ENCODE data around the gene TMEM106A. TPM values are rescaled to one million over a fixed set of nuclear protein-coding genes. Genes with fewer than 3 reads are reported as not detected.

Gene TMEM106A
- total and polyA plus RNA-seq, 2 of the 13 experiments (the other 11 are each of a cell fraction or from before 2014, with no cell fraction given), result 16.9 to 35.9 TPM

- TF ChIP-seq HMGXB4 (CRISPR knock-in tag; IDR thresholded peaks at IDR 0.05; ENCODE audit: borderline replicate concordance in 1 of 2, low read depth in 1 of 2) (peak in 1 of 2 experiments; percentile 38; a peak in 1 of 4 replicates), RFX3 (CRISPR knock-in tag; IDR thresholded peaks at IDR 0.05) (no peak), ZFP41 (CRISPR knock-in tag; IDR thresholded peaks at IDR 0.05; ENCODE audit: borderline replicate concordance) (no peak), GABPB1 (CRISPR knock-in tag; IDR thresholded peaks at IDR 0.05) (peak; percentile 38; the same call in 1 of the 2 replicates), SALL1 (CRISPR knock-in tag; IDR thresholded peaks at IDR 0.05) (peak; percentile 49; the same call in 1 of the 2 replicates), HNF4A (CRISPR knock-in tag; IDR thresholded peaks at IDR 0.05) (peak; percentile 92), CREB1 (IDR thresholded peaks at IDR 0.05) (no peak), CREB1 (CRISPR knock-in tag; IDR thresholded peaks at IDR 0.05) (peak; percentile 75; the same call in 1 of the 2 replicates), EED (CRISPR knock-in tag; IDR thresholded peaks at IDR 0.05) (no peak), MIXL1 (CRISPR knock-in tag; IDR thresholded peaks at IDR 0.05) (peak; percentile 49; the same call in 1 of the 2 replicates), ZNF713 (CRISPR knock-in tag; IDR thresholded peaks at IDR 0.05) (no peak), HNRNPL (IDR thresholded peaks at IDR 0.05; ENCODE audit: low read depth, low read length) (no peak), KLF16 (CRISPR knock-in tag; IDR thresholded peaks at IDR 0.05) (peak in 1 of 2 experiments; percentile 35; a peak in 1 of 4 replicates), NR2C2 (CRISPR knock-in tag; IDR thresholded peaks at IDR 0.05; ENCODE audit: borderline replicate concordance) (peak; percentile 82), ZNF232 (CRISPR knock-in tag; IDR thresholded peaks at IDR 0.05; ENCODE audit: borderline replicate concordance) (peak; percentile 72; the same call in 1 of the 2 replicates), HOXA3 (CRISPR knock-in tag; IDR thresholded peaks at IDR 0.05) (peak; percentile 31; the same call in 1 of the 2 replicates), ZNF10 (CRISPR knock-in tag; IDR thresholded peaks at IDR 0.05; ENCODE audit: borderline replicate concordance, low read depth) (no peak), GABPA (IDR thresholded peaks at IDR 0.05; ENCODE audit: low read depth, low read length) (no peak), GABPA (CRISPR knock-in tag; IDR thresholded peaks at IDR 0.05; ENCODE audit: low read depth) (peak; percentile 81), SMAD3 (CRISPR knock-in tag; IDR thresholded peaks at IDR 0.05) (no peak; the same call in 1 of the 2 replicates), ZNF878 (CRISPR knock-in tag; IDR thresholded peaks at IDR 0.05) (0 out of 2 replicates have a peak, but pooled peaks have one; percentile 28), HDAC1 (CRISPR knock-in tag; IDR thresholded peaks at IDR 0.05) (peak; percentile 70), ERF (CRISPR knock-in tag; IDR thresholded peaks at IDR 0.05) (peak; percentile 66; the same call in 1 of the 2 replicates), SMAD1 (CRISPR knock-in tag; IDR thresholded peaks at IDR 0.05; ENCODE audit: borderline replicate concordance, low read depth) (no peak)
- TF ChIP-seq, protein P1, sequence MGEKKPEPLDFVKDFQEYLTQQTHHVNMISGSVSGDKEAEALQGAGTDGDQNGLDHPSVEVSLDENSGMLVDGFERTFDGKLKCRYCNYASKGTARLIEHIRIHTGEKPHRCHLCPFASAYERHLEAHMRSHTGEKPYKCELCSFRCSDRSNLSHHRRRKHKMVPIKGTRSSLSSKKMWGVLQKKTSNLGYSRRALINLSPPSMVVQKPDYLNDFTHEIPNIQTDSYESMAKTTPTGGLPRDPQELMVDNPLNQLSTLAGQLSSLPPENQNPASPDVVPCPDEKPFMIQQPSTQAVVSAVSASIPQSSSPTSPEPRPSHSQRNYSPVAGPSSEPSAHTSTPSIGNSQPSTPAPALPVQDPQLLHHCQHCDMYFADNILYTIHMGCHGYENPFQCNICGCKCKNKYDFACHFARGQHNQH (CRISPR knock-in tag; IDR thresholded peaks at IDR 0.05), result peak; percentile 41; the same call in 1 of the 2 replicates
- TF ChIP-seq, protein P2, sequence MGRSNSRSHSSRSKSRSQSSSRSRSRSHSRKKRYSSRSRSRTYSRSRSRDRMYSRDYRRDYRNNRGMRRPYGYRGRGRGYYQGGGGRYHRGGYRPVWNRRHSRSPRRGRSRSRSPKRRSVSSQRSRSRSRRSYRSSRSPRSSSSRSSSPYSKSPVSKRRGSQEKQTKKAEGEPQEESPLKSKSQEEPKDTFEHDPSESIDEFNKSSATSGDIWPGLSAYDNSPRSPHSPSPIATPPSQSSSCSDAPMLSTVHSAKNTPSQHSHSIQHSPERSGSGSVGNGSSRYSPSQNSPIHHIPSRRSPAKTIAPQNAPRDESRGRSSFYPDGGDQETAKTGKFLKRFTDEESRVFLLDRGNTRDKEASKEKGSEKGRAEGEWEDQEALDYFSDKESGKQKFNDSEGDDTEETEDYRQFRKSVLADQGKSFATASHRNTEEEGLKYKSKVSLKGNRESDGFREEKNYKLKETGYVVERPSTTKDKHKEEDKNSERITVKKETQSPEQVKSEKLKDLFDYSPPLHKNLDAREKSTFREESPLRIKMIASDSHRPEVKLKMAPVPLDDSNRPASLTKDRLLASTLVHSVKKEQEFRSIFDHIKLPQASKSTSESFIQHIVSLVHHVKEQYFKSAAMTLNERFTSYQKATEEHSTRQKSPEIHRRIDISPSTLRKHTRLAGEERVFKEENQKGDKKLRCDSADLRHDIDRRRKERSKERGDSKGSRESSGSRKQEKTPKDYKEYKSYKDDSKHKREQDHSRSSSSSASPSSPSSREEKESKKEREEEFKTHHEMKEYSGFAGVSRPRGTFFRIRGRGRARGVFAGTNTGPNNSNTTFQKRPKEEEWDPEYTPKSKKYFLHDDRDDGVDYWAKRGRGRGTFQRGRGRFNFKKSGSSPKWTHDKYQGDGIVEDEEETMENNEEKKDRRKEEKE (IDR thresholded peaks at IDR 0.05), result no peak
Observed at GRCh38 chr17:43176119-43176570, 35.5 kb upstream of the TMEM106A start (continued).

Measured in HepG2 (cell line).